ENCODE results near the gene CYBC1.

The CYBC1 gene

GRCh38 chr17:82490512-82491195, 40.1 kb upstream of the CYBC1 start:
- no peak for FAIRE-seq
- TF ChIP-seq TAF1 (IDR thresholded peaks at IDR 0.05; ENCODE audit: borderline replicate concordance, low read depth, low read length) (no peak), POLR2A (IDR thresholded peaks at IDR 0.05; ENCODE audit: low read depth, low read length) (no peak)
- DNase-seq (ENCODE audit: insufficient read length), result no peak

- no peak for DNase-seq (ENCODE audit: insufficient read length)
- TF ChIP-seq POLR2AphosphoS5 (IDR thresholded peaks at IDR 0.05; ENCODE audit: low read depth, low read length) (no peak), TAF1 (IDR thresholded peaks at IDR 0.05; ENCODE audit: borderline replicate concordance, low read depth, low read length) (no peak), POLR2A (IDR thresholded peaks at IDR 0.05; ENCODE audit: low read depth, low read length) (no peak)
- FAIRE-seq, result no peak
Observed at GRCh38 chr17:82489851-82490511, 39.4 kb upstream of the CYBC1 start.

GRCh38 chr17:82489117-82489516, 38.6 kb upstream of the CYBC1 start:
- FAIRE-seq (no peak), DNase-seq (ENCODE audit: insufficient read length) (no peak)
- no peak for TF ChIP-seq TAF1 (IDR thresholded peaks at IDR 0.05; ENCODE audit: borderline replicate concordance, low read depth, low read length)
- no peak for TF ChIP-seq POLR2A (IDR thresholded peaks at IDR 0.05; ENCODE audit: low read depth, low read length)
- TF ChIP-seq POLR2AphosphoS5 (IDR thresholded peaks at IDR 0.05; ENCODE audit: low read depth, low read length), result no peak

- DNase-seq (ENCODE audit: insufficient read length), result no peak
- FAIRE-seq, result no peak
- no peak for TF ChIP-seq TAF1 (IDR thresholded peaks at IDR 0.05; ENCODE audit: borderline replicate concordance, low read depth, low read length)
Observed at GRCh38 chr17:82487910-82488309, 37.4 kb upstream of the CYBC1 start.

- TF ChIP-seq TAF1 (IDR thresholded peaks at IDR 0.05; ENCODE audit: borderline replicate concordance, low read depth, low read length), result no peak
- TF ChIP-seq POLR2AphosphoS5 (IDR thresholded peaks at IDR 0.05; ENCODE audit: low read depth, low read length), result no peak
- no peak for TF ChIP-seq POLR2A (IDR thresholded peaks at IDR 0.05; ENCODE audit: low read depth, low read length)
- FAIRE-seq (no peak), DNase-seq (ENCODE audit: insufficient read length) (no peak)
Observed at GRCh38 chr17:82486231-82487094, 35.9 kb upstream of the CYBC1 start.

- TF ChIP-seq POLR2A (IDR thresholded peaks at IDR 0.05; ENCODE audit: low read depth, low read length), result no peak
- no peak for TF ChIP-seq TAF1 (IDR thresholded peaks at IDR 0.05; ENCODE audit: borderline replicate concordance, low read depth, low read length)
- no peak for TF ChIP-seq POLR2AphosphoS5 (IDR thresholded peaks at IDR 0.05; ENCODE audit: low read depth, low read length)
Observed at GRCh38 chr17:82483836-82484235, 33.3 kb upstream of the CYBC1 start.

GRCh38 chr17:82483204-82483660, 32.7 kb upstream of the CYBC1 start:
- no peak for FAIRE-seq
- DNase-seq (ENCODE audit: insufficient read length), result no peak
- TF ChIP-seq TAF1 (IDR thresholded peaks at IDR 0.05; ENCODE audit: borderline replicate concordance, low read depth, low read length), result no peak
- no peak for TF ChIP-seq POLR2A (IDR thresholded peaks at IDR 0.05; ENCODE audit: low read depth, low read length)
- no peak for TF ChIP-seq POLR2AphosphoS5 (IDR thresholded peaks at IDR 0.05; ENCODE audit: low read depth, low read length)

More at GRCh38 chr17:82483836-82484235, 33.3 kb upstream of the CYBC1 start:
- no peak for FAIRE-seq
- no peak for DNase-seq (ENCODE audit: insufficient read length)

- DNase-seq (ENCODE audit: insufficient read length), result no peak
- FAIRE-seq, result no peak
- TF ChIP-seq TAF1 (IDR thresholded peaks at IDR 0.05; ENCODE audit: borderline replicate concordance, low read depth, low read length) (no peak), POLR2AphosphoS5 (IDR thresholded peaks at IDR 0.05; ENCODE audit: low read depth, low read length) (no peak), POLR2A (IDR thresholded peaks at IDR 0.05; ENCODE audit: low read depth, low read length) (no peak)
Observed at GRCh38 chr17:82480318-82480717, 29.8 kb upstream of the CYBC1 start.

- FAIRE-seq (no peak), DNase-seq (ENCODE audit: insufficient read length) (no peak)
- TF ChIP-seq POLR2A (IDR thresholded peaks at IDR 0.05; ENCODE audit: low read depth, low read length), result no peak
- no peak for TF ChIP-seq POLR2AphosphoS5 (IDR thresholded peaks at IDR 0.05; ENCODE audit: low read depth, low read length)
- no peak for TF ChIP-seq TAF1 (IDR thresholded peaks at IDR 0.05; ENCODE audit: borderline replicate concordance, low read depth, low read length)
Observed at GRCh38 chr17:82479602-82480001, 29.1 kb upstream of the CYBC1 start.

- TF ChIP-seq POLR2AphosphoS5 (IDR thresholded peaks at IDR 0.05; ENCODE audit: low read depth, low read length) (no peak), TAF1 (IDR thresholded peaks at IDR 0.05; ENCODE audit: borderline replicate concordance, low read depth, low read length) (no peak), POLR2A (IDR thresholded peaks at IDR 0.05; ENCODE audit: low read depth, low read length) (no peak)
- no peak for FAIRE-seq
Observed at GRCh38 chr17:82477934-82478333, 27.4 kb upstream of the CYBC1 start.

GRCh38 chr17:82475458-82475857, 24.9 kb upstream of the CYBC1 start:
- FAIRE-seq (no peak), DNase-seq (ENCODE audit: insufficient read length) (no peak)
- no peak for TF ChIP-seq POLR2AphosphoS5 (IDR thresholded peaks at IDR 0.05; ENCODE audit: low read depth, low read length)

More at GRCh38 chr17:82477934-82478333, 27.4 kb upstream of the CYBC1 start:
- no peak for DNase-seq (ENCODE audit: insufficient read length)

Data from GM12892 (cell line).